GM08714 (cell line): Measurements from ENCODE around the gene DVL2.
"Not testable (repeated sequence)": the region's sequence is repeated elsewhere in the genome, so short reads cannot be mapped to it uniquely, and the experiment has no call there.

Source experiments
- H3K4me3 ChIP-seq: fragments of 200-500 bp; sonication (Bioruptor generic); 2 replicates; pipeline ENCODE4 v1.5.1; 2014; ENCODE audit warnings: mild to moderate bottlenecking, low read length, inconsistent platforms
- ZNF274 ChIP-seq: IDR thresholded peaks from 2 replicates; pipeline ENCODE4 v1.6.1; 2012; ENCODE audit warnings: mild to moderate bottlenecking, low read depth, low read length

DVL2 gene

GRCh38 chr17:7192271-7192937, 41.9 kb downstream of the DVL2 start:
- no peak overlapping the region for H3K4me3 ChIP-seq

DNA sequence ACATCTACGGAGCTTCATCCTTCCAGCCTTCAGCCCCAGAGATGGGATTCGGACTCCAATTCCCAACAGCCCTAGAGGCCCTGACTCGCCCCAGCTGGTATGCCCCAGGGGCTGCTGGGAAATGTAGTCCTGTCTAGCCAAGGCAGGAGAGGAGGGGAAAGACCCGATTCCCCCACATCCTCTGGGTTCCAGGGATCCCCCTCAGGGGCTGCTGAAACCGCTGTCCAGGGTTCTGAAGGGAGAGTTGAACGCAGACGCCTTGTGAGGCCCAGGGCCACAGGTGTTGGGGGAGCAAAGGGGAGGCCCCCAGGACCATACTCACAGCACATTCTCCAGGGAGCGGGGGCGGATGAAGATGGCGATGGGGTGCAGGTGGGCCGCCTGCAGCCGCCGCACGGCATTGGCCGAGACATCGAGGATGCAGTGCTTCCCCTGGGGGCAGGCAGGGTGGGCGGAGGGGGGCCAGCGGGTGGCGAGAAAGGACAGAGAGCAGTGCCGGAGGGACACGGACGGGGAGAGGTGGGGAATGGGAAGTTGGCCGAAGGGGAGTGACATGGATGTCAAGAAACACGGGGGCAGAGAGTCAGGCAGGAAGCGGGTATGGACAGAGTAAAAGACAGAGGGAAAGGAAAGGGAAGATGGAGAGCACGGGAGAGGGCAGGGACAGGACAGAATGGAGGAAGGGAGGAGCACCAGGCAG, 42.6 kb downstream of the DVL2 start:
- H3K4me3 ChIP-seq = no peak overlapping the region
- TF ChIP-seq ZNF274 = no peak

More at GRCh38 chr17:7192271-7192937, 41.9 kb downstream of the DVL2 start:
- no peak for TF ChIP-seq ZNF274

- no peak for TF ChIP-seq ZNF274
- no peak overlapping the region for H3K4me3 ChIP-seq
These were observed 43.2 kb downstream of the DVL2 start for GRCh38 chr17:7191069-7191468.

- no peak for TF ChIP-seq ZNF274
- no peak overlapping the region for H3K4me3 ChIP-seq
These were observed 43.9 kb downstream of the DVL2 start for GRCh38 chr17:7190276-7190917.

GRCh38 chr17:7186241-7186640, 48.1 kb downstream of the DVL2 start:
- no peak overlapping the region for H3K4me3 ChIP-seq
- no peak for TF ChIP-seq ZNF274

DNA sequence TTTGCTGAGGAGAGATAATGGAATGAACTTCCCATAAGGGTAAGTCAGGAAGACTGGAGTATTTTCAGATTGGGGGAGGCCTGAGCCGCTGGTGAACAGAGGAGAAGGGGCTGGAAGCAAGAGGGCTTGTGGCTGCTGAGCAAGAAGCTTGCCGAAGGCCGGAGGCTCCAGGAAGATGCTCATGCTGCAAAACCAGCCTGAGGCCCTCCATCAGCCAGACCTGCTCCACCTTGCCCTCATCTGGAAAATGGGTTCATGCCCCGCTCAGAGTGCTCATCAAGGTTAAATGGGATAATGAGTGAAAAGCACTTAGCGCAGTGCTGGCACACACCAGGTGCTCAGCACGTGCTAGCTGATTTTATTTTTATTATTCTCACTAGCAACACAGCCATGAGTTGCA, 49.7 kb downstream of the DVL2 start:
- no peak overlapping the region for H3K4me3 ChIP-seq
- no peak for TF ChIP-seq ZNF274

GRCh38 chr17:7184091-7184488, 50.2 kb downstream of the DVL2 start:
- no peak for TF ChIP-seq ZNF274
- no peak overlapping the region for H3K4me3 ChIP-seq

- no peak for TF ChIP-seq ZNF274
- H3K4me3 ChIP-seq = no peak overlapping the region
These were observed 50.8 kb downstream of the DVL2 start for GRCh38 chr17:7183433-7184090.

DNA sequence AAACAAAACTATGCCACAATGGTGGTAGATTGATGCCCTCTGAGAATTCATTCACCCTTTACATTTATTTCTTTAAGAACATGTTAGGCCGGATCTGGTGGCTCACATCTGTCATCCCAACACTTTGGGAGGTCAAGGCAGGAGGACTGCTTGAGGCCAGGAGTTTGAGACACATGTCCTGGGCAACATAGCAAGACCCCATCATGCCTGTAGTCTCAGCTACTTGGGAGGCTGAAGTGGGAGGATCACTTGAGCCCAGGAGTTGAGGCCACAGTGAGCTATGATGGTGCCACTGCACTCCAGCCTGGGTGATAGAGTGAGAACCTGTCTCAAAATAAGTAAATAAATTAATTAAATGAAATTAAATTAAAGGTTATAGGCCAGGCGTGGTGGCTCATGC, 52.2 kb downstream of the DVL2 start:
- H3K4me3 ChIP-seq = not testable (repeated sequence)

DNA sequence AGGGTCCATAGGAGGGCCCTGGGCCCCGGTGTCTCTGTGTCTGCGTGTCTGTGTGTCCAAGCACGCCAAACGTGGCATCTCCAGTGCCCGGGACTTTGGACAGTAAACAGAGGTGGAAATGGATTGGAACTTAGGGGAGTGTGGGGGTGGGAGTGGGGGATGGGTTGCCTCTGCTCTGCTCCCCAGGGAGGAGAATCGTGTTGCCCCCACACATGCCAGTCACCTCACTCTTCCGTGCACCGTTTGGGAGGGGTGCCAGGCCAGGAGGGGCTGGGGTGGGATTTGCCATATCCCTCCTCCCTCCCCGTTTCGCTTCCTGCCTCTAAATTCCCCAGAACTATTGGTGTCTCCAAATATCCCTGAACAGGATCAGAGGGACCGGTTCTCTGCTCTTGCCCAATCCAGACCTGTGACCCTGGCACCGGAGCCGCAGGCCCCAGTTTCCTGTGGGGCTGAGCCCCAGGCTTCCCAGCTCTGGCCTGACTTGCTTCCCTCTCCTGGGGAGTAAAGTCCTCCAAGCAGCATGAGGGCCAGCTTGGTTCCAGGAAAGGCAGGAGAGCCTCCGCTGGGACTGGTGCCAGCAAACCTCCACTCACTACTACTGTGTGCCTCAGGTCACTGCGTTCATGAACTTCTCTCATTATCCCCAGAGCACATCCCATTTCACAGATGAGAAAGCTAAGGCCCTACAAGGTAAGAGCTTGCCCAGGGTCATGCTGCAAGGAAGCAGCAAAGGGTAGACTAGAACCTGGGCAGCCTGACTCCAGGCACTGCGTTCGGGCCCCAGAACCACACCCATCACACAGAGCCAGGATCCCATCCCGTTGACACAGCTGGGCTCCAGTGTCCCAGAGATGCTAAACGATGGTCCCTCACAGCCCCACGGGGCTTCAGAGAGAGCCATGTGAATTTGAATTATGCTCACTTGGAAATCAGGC, 54.7 kb downstream of the DVL2 start, which contains the start of gene ASGR1:
Gene ASGR1 (minus strand): TSS at position 54 of the 938 bp plus-strand sequence. CDS start 807 bp downstream, outside the sequence.
- no peak for TF ChIP-seq ZNF274
- no peak within 1 kb of the TSS for H3K4me3 ChIP-seq

- no peak for TF ChIP-seq ZNF274
- no peak overlapping the region for H3K4me3 ChIP-seq
These were observed 55.4 kb downstream of the DVL2 start for GRCh38 chr17:7178973-7179316.

- no peak overlapping the region for H3K4me3 ChIP-seq
- no peak for TF ChIP-seq ZNF274
These were observed 56.3 kb downstream of the DVL2 start for GRCh38 chr17:7177954-7178477.

- H3K4me3 ChIP-seq = no peak overlapping the region
- TF ChIP-seq ZNF274 = no peak
These were observed 56.9 kb downstream of the DVL2 start for GRCh38 chr17:7177191-7177953.
